Endothelial cell of umbilical vein (primary cell): ENCODE data around the gene SCD. TPM values are rescaled to one million over a fixed set of nuclear protein-coding genes. Genes with fewer than 3 reads are reported as not detected.
A peak's percentile ranks its signal among the peaks of the same experiment; 100 is the strongest.

ENCODE experiments used
- BruUV-seq: library from RNA; stranded (reverse); fragments of 400-500 nt; replicated peaks from 2 replicates; lab custom pipeline; 2021; lab: Mats Ljungman, UMichigan
- CTCF ChIA-PET: fragments of 300-600, 350-600 bp; sonication (Branson Sonifier 250); formaldehyde crosslinking; loops from one replicate; lab custom pipeline; 2021; ENCODE audit warnings: antibody characterized with exemption, inconsistent platforms; lab: Charles Lee
- POLR2A ChIA-PET: fragments of 300-600, 350-600 bp; sonication (Branson Sonifier 250); formaldehyde crosslinking; loops from one replicate; lab custom pipeline; 2021; ENCODE audit warnings: antibody characterized with exemption, inconsistent platforms; lab: Charles Lee
- DNase-seq: peaks from one replicate; pipeline ENCODE4 v3.0.0-alpha.2; 2011; ENCODE audit warnings: low read depth, low spot score
- FAIRE-seq: peaks from 2 replicates; lab custom pipeline; 2011; peaks lifted over from hg19 to GRCh38; lab: Jason Lieb, UNC
- H2AFZ ChIP-seq: 2 replicates; pipeline ENCODE4 v1.6.0; 2012; ENCODE audit warnings: low read depth, low read length, control low read depth, inconsistent platforms
- H3K27ac ChIP-seq: 2 replicates; pipeline ENCODE4 v1.5.1; 2011; ENCODE audit warnings: low read depth, mild to moderate bottlenecking, control low read depth, low read length, moderate library complexity; ENCODE audit not compliant: insufficient read depth
- H3K27me3 ChIP-seq, 2 experiments: 2 replicates each; pipeline versions ENCODE4 v1.6.0 to v1.6.1; 2011; ENCODE audit warnings: low read length in 2 of 2, mixed read lengths in 1 of 2; ENCODE audit not compliant: control insufficient read depth in 2 of 2, insufficient read depth in 2 of 2
- H3K36me3 ChIP-seq, 2 experiments: 2 replicates in 1 of 2; 3 replicates in 1 of 2; pipeline ENCODE4 v1.5.1; 2011; ENCODE audit warnings: low read length in 2 of 2, mild to moderate bottlenecking in 1 of 2, moderate library complexity in 1 of 2; ENCODE audit not compliant: control insufficient read depth in 2 of 2, insufficient read depth in 2 of 2; ENCODE audit errors: extremely low read depth in 1 of 2
- H3K4me1 ChIP-seq: 3 replicates; pipeline ENCODE4 v1.5.1; 2011; ENCODE audit warnings: mild to moderate bottlenecking, low read length; ENCODE audit not compliant: control insufficient read depth, insufficient read depth; ENCODE audit errors: extremely low read depth
- H3K4me2 ChIP-seq: 2 replicates; pipeline ENCODE4 v1.6.1; 2011; ENCODE audit warnings: low read length, control low read depth, mixed read lengths; ENCODE audit not compliant: insufficient read depth
- H3K4me3 ChIP-seq, 3 experiments: fragments of 200-600 bp in 1 of 3; sonication (generic), shearing (Covaris generic) in 1 of 3; replicated peaks in 1 of 3; 2 replicates each; pipeline ENCODE4 v1.5.1; 2011 to 2016; ENCODE audit warnings: control low read depth in 3 of 3, low read length in 3 of 3, mild to moderate bottlenecking in 2 of 3, inconsistent platforms in 1 of 3, low read depth in 1 of 3, moderate library complexity in 1 of 3; ENCODE audit not compliant: insufficient read depth in 1 of 3
- H3K79me2 ChIP-seq: 2 replicates; pipeline ENCODE4 v1.6.0; 2012; ENCODE audit warnings: low read length, inconsistent platforms; ENCODE audit not compliant: control insufficient read depth, insufficient read depth
- H3K9ac ChIP-seq: replicated peaks from 2 replicates; pipeline ENCODE3; 2011; ENCODE audit warnings: low read length, control low read depth; ENCODE audit not compliant: insufficient read depth; ENCODE audit errors: extremely low read depth
- H3K9me1 ChIP-seq: replicated peaks from 3 replicates; pipeline ENCODE4 v1.6.0; 2011; ENCODE audit warnings: mild to moderate bottlenecking, low read length; ENCODE audit not compliant: control insufficient read depth, insufficient read depth; ENCODE audit errors: extremely low read depth
- H3K9me3 ChIP-seq: replicated peaks from 2 replicates; pipeline ENCODE4 v1.5.1; 2012; ENCODE audit warnings: low read length, inconsistent platforms; ENCODE audit not compliant: control insufficient read depth, insufficient read depth
- H4K20me1 ChIP-seq: replicated peaks from 2 replicates; pipeline ENCODE3; 2011; ENCODE audit warnings: mild to moderate bottlenecking, low read length; ENCODE audit not compliant: control insufficient read depth, insufficient read depth; ENCODE audit errors: extremely low read depth
- CTCF ChIP-seq, 2 donors: IDR thresholded peaks; 1 replicate in 1 of 2; 2 replicates in 1 of 2; pipeline ENCODE4 v1.5.1; 2011; ENCODE audit warnings: low read length in 2 of 2, mild to moderate bottlenecking in 2 of 2, moderate library complexity in 2 of 2, control low read depth in 1 of 2, inconsistent platforms in 1 of 2, low read depth in 1 of 2; ENCODE audit not compliant: insufficient read depth in 1 of 2; ENCODE audit errors: extremely low read depth in 1 of 2
- FOS ChIP-seq: IDR thresholded peaks from 2 replicates; pipeline ENCODE4 v1.6.1; 2011; ENCODE audit warnings: mild to moderate bottlenecking, low read length, moderate library complexity, borderline replicate concordance; ENCODE audit not compliant: insufficient read depth
- GATA2 ChIP-seq: IDR thresholded peaks from 2 replicates; pipeline ENCODE4 v1.7.0; 2011; ENCODE audit warnings: low read depth, mild to moderate bottlenecking, moderate library complexity, mixed read lengths, low read length; ENCODE audit not compliant: insufficient read length, insufficient read depth
- JUN ChIP-seq: IDR thresholded peaks from 2 replicates; pipeline ENCODE4 v1.6.1; 2011; ENCODE audit warnings: borderline replicate concordance, low read depth; ENCODE audit not compliant: insufficient read length, insufficient read depth
- MAX ChIP-seq: IDR thresholded peaks from 2 replicates; pipeline ENCODE4 v1.6.1; 2011; ENCODE audit not compliant: insufficient read depth, insufficient read length
- POLR2A ChIP-seq: IDR thresholded peaks from 2 replicates; pipeline ENCODE4 v1.6.1; 2012; ENCODE audit warnings: low read depth, mild to moderate bottlenecking, control low read depth, low read length
- POLR2AphosphoS5 ChIP-seq: IDR thresholded peaks from 2 replicates; pipeline ENCODE4 v1.6.1; 2012; ENCODE audit warnings: low read depth, mild to moderate bottlenecking, control low read depth, low read length, moderate library complexity; ENCODE audit not compliant: insufficient read depth
- dilution Hi-C: fragments of 300-500 bp; cut with MboI; formaldehyde crosslinking; loops from one replicate; pipeline ENCODE4 v1.15.0; 2019; ENCODE audit warnings: low sequenced_read_pairs; ENCODE audit not compliant: extremely low pct_ligation_motif_present
- intact Hi-C: fragments of 100-400 bp; cut with micrococcal nuclease; formaldehyde crosslinking; loops from one replicate; pipeline ENCODE4 v1.10.0; 2022
- polyA plus RNA-seq, 4 experiments: library from polyadenylated mRNA; depleted of rRNA in 3 of 4; stranded (reverse) in 3 of 4; unstranded in 1 of 4; fragments of >200 nt; gene quantifications; 2 replicates each; pipeline versions ENCODE4 v1.2.1 to v1.2.3, GENCODE V29; 2011 to 2012; ENCODE audit warnings: missing spikeins in 1 of 4
- total RNA-seq: library from RNA; stranded (reverse); gene quantifications from 2 replicates; pipeline ENCODE4 v1.2.3, GENCODE V29; 2021

SCD gene
- total and polyA plus RNA-seq, 2 donors (not counting 3 experiments of a cell fraction or from before 2014, with no cell fraction given): 258 to 426 TPM

GRCh38 chr10:100373298-100374199, 26.5 kb downstream of the SCD start:
- Histone ChIP-seq H3K27ac (peak overlapping the region; percentile 98), H3K9me3 (no peaks in the 10 kb centered on the region), H3K4me1 (peaks cover 48% of the 10 kb centered on the region), H4K20me1 (no peaks in the 10 kb centered on the region), H3K4me2 (peak overlapping the region; percentile 92), H3K4me3 (peak overlapping the region; percentile 11 to 83 (median 45)), H3K9ac (peak overlapping the region; percentile 98), H3K79me2 (peaks cover 7% of the 10 kb centered on the region), H2AFZ (peak overlapping the region; percentile 64), H3K36me3 (no peaks in the 10 kb centered on the region), H3K9me1 (no peaks in the 10 kb centered on the region), H3K27me3 (no peaks in the 10 kb centered on the region)
- dilution Hi-C loops (no loop called here), intact Hi-C loops (loop anchor here (1.0 to 5.0 kb wide), 6 partner anchors 8 to 539 kb away; partner anchors contain the start of genes ERLIN1, SCD and SLF2)
- ChIA-PET CTCF (interaction anchor here (0.7 to 3.4 kb wide), 12 partner anchors 9 to 162 kb away, joined by 3 to 20 read pairs (median 8); partner anchors contain the start of genes HIF1AN and SCD), POLR2A (interaction anchor here (0.6 to 1.8 kb wide), 7 partner anchors 25 to 992 kb away, joined by 3 to 20 read pairs (median 5); partner anchors contain the start of gene SCD)
- FAIRE-seq (peak; percentile 96), DNase-seq (peak; percentile 99)
- BruUV-seq: TSS peak; percentile 96
- TF ChIP-seq GATA2 (no peak), POLR2A (peak; percentile 80), CTCF (IDR thresholded peaks at IDR 0.05; ENCODE audit: extremely low read depth in 1 of 2, insufficient read depth in 1 of 2, low read depth in 1 of 2, low read length in 2 of 2) (no peak), POLR2AphosphoS5 (peak; percentile 83), JUN (peak; percentile 39), MAX (peak; percentile 62), FOS (peak; percentile 56)
